H1 (cell line): Measurements from ENCODE around the gene LRRC3C. TPM values are rescaled to one million over a fixed set of nuclear protein-coding genes. Genes with fewer than 3 reads are reported as not detected.

Source experiments
- ATF3 ChIP-seq: IDR thresholded peaks from 2 replicates; pipeline ENCODE4 v1.6.1; 2011; ENCODE audit warnings: low read depth, mild to moderate bottlenecking, low read length; ENCODE audit not compliant: insufficient read depth
- BRCA1 ChIP-seq: IDR thresholded peaks from 2 replicates; pipeline ENCODE4 v1.6.1; 2012; ENCODE audit warnings: low read depth, low read length, improper control_type of control experiment
- CHD7 ChIP-seq: fragments of 300-600 bp; sonication (generic); IDR thresholded peaks from 2 replicates; pipeline ENCODE4 v1.7.1; 2012; ENCODE audit warnings: low read length, moderate library complexity, mild to moderate bottlenecking, inconsistent platforms; ENCODE audit not compliant: insufficient replicate concordance
- FOSL1 ChIP-seq: IDR thresholded peaks from 2 replicates; pipeline ENCODE4 v1.6.1; 2011; ENCODE audit warnings: mild to moderate bottlenecking, low read depth, low read length, moderate library complexity; ENCODE audit not compliant: insufficient read depth
- SIX5 ChIP-seq: IDR thresholded peaks from 2 replicates; pipeline ENCODE4 v1.6.1; 2011; ENCODE audit warnings: mild to moderate bottlenecking, low read depth, low read length
- polyA plus RNA-seq, 7 experiments: library from polyadenylated mRNA; depleted of rRNA in 3 of 7; stranded (reverse) in 5 of 7; unstranded in 2 of 7; fragments of >200 nt in 5 of 7; fragments of 200-250 nt in 2 of 7; gene quantifications; 1 replicate in 5 of 7; 2 replicates in 1 of 7; 4 replicates in 1 of 7; pipeline versions ENCODE4 v1.2.1 to v1.2.3, GENCODE V29; 2011 to 2013; ENCODE audit warnings: missing spikeins in 2 of 7, mixed read lengths in 2 of 7
- total RNA-seq: library from RNA; stranded (reverse); fragmentation: NEBNext Ultra II Directional; extraction: Animal tissue kit (Norgen Biotek cat#: 25700); gene quantifications from 2 replicates; pipeline ENCODE4 v1.2.1, GENCODE V29; 2021

LRRC3C gene
- total and polyA plus RNA-seq, 2 of the 8 experiments (the other 6 are each of a cell fraction or from before 2014, with no cell fraction given): not detected

GRCh38 chr17:39934324-39934723 is 6.8 kb downstream of the LRRC3C start (continued):
- no peak for TF ChIP-seq CHD7
- no peak for TF ChIP-seq SIX5
- TF ChIP-seq FOSL1: no peak
- no peak for TF ChIP-seq BRCA1
- no peak for TF ChIP-seq ATF3
- TF ChIP-seq, all 59 proteins: peak for 0
